ENCODE results near the gene CSH2.
"Not testable (repeated sequence)": the region's sequence is repeated elsewhere in the genome, so short reads cannot be mapped to it uniquely, and the experiment has no call there.

CSH2 gene

GRCh38 chr17:63907161-63907778 lies 33.8 kb upstream of the CSH2 start:
- not testable (repeated sequence) for H3K27ac Mint-ChIP-seq, DNase-seq, H3K9me3 Mint-ChIP-seq, H3K4me3 Mint-ChIP-seq, H3K27me3 Mint-ChIP-seq
- peak; percentile 80 for ATAC-seq
- peaks cover 20% of the 10 kb centered on the region for H3K4me1 Mint-ChIP-seq

- H3K4me1 Mint-ChIP-seq = peaks cover 12% of the 10 kb centered on the region
- not testable (repeated sequence) for DNase-seq, H3K9me3 Mint-ChIP-seq, H3K4me3 Mint-ChIP-seq, ATAC-seq, H3K27ac Mint-ChIP-seq, H3K27me3 Mint-ChIP-seq
These were observed 31.3 kb upstream of the CSH2 start for GRCh38 chr17:63904796-63905195.

GRCh38 chr17:63903787-63904201 lies 30.3 kb upstream of the CSH2 start:
- not testable (repeated sequence) for H3K27ac Mint-ChIP-seq, H3K9me3 Mint-ChIP-seq, DNase-seq, H3K27me3 Mint-ChIP-seq, H3K4me3 Mint-ChIP-seq
- peak; percentile 47 for ATAC-seq
- peaks cover 22% of the 10 kb centered on the region for H3K4me1 Mint-ChIP-seq

DNA sequence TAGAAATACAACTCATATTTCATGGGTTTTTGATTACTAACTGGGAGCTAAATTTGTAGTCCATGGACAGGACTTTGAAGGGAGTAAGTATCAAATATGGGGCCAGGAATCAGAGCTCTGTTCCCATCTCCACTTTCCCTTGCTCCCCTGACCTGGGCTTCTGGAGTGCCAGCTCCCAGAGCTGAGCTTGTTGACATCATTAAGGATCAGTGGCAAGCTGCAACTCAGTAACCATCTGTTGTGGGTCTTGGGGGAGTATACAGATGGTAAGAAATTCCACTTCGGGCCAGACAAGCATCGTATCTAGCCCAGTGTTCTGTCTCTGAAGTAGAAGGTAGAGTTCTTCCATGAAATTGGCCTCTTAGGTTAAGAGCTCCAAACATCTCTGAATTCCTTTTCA lies 28.5 kb upstream of the CSH2 start:
- not testable (repeated sequence) for H3K27me3 Mint-ChIP-seq, DNase-seq, H3K27ac Mint-ChIP-seq, H3K9me3 Mint-ChIP-seq, ATAC-seq, H3K4me3 Mint-ChIP-seq
- H3K4me1 Mint-ChIP-seq = peaks cover 32% of the 10 kb centered on the region

DNA sequence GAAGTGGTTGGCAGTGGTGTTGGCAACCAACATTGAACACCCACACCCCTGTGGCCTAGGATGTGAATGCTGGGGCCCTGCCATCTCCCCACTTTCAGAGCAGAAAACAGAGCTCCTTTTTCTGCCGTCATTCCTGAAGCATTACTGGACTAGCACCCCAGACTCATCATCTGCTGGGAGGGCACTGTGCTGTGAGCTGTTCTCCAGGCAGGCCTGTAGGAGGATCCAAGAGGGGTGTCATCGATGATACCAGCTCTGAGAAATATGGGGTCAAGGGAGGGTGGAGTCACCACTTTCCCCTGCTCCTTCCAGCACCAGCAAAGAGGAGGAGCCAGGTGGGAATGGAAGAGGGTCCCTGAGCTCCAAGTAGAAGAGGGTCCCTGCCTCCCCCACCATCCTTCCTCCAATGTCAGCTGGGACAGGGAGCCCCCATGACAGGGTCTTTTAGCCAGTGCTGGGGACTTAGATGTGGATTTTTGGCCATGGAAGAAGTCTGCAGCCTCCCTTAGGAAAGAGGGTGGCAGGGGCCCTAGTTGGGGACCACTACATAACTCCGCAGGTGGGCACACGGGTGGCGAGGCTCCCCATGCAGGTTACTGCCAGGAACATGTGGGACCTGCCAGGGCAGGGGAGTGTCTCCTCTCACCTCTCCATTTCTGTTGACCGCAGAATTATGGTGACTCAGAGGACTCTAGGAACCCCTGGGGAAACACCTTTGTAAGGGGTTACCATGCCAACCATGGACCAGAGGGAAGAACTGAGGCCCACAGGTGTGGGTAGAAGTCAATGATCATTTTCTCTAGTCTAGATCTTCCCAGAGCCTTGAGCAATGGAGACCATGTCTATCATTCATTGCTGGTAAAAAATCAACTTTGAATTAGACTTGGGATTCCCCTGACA lies 25.7 kb upstream of the CSH2 start:
- H3K4me1 Mint-ChIP-seq = peaks cover 32% of the 10 kb centered on the region
- H3K4me3 Mint-ChIP-seq, H3K9me3 Mint-ChIP-seq, H3K27me3 Mint-ChIP-seq, H3K27ac Mint-ChIP-seq: not testable (repeated sequence)
- DNase-seq (peak; percentile 32 to 53), ATAC-seq (peak; percentile 90)

DNA sequence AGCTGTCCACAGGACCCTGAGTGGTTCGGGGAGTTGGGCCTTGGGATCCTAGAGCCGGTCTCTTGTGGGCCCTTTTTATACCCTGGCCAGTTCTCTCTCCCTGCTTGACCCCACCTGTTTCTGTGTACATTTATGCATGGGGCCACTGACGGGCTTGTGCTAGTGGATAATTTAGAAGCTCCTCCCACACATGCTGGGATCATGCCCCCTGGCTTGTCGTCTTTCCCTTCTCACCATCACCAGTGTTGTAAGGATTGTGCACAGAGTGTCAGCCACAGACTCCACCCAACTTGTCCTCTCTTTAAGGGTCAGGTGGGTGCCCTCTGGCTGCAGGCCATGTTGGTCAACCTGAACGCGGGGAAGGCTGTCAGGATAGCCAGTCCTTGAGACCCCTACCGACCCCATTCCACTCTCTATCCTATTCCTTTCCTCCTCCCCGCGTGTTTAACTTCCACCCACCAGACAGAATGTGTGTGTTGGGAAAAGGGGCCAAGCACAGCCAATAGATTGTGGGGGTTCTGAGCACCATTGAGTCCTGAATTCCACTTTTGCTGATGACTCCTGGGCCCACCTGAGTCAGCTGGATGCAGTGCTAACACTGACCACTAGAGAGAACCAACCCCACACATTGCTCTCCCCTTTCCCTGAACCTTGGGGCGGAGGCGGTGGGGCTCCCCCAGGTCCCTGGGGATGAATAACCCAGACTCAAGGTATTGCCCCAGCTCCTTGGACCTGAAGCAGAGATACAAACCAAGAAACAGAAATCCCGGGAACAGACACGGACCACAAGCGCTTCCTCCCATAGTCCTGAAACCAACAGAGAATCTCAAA lies 23.3 kb upstream of the CSH2 start, which contains the start of gene CSH1:
CSH1 (minus strand) TSS at position 51 of the 831 bp plus-strand sequence. CDS start 63 bp downstream, outside the sequence.
- not testable (repeated sequence) for H3K27ac Mint-ChIP-seq, ATAC-seq, H3K4me3 Mint-ChIP-seq, DNase-seq, H3K9me3 Mint-ChIP-seq, H3K27me3 Mint-ChIP-seq
- peaks cover 23% of the 10 kb centered on the region for H3K4me1 Mint-ChIP-seq

DNA sequence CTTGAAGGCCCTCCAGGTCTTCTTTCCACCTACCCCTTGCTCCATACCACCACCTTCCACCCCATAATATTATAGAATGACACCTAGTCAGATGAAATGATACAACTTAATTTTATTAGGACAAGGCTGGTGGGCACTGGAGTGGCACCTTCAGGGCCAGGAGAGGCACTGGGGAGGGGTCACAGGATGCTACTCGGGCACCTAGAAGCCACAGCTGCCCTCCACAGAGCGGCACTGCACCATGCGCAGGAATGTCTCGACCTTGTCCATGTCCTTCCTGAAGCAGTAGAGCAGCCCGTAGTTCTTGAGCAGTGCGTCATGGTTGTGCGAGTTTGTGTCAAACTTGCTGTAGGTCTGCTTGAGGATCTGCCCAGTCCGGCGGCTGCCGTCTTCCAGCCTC lies 21.3 kb upstream of the CSH2 start:
- not testable (repeated sequence) for ATAC-seq, H3K27ac Mint-ChIP-seq, H3K27me3 Mint-ChIP-seq, DNase-seq, H3K4me3 Mint-ChIP-seq, H3K9me3 Mint-ChIP-seq
- H3K4me1 Mint-ChIP-seq = peaks cover 20% of the 10 kb centered on the region

DNA sequence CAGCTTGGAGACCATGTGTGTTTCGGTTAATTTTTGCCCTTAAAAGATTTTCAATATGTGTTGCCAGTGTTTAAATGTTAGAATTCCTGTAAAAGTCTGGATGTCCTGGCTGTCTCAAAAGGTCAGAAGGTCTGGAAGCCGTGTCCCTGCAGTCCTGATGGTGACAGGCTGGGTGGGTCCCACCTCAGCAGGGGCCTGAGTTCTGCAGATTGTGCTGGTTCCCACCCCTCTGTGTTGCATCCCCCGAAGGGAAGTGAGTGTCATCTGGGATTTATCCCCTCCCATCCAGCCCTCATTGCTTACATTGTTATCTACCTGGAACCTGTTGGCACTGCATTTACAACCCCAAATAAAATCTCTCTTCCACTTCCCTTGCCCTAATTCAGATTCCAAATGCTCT lies 20.5 kb upstream of the CSH2 start:
- ATAC-seq, DNase-seq, H3K4me3 Mint-ChIP-seq, H3K27me3 Mint-ChIP-seq, H3K9me3 Mint-ChIP-seq, H3K27ac Mint-ChIP-seq: not testable (repeated sequence)
- H3K4me1 Mint-ChIP-seq = peaks cover 15% of the 10 kb centered on the region

DNA sequence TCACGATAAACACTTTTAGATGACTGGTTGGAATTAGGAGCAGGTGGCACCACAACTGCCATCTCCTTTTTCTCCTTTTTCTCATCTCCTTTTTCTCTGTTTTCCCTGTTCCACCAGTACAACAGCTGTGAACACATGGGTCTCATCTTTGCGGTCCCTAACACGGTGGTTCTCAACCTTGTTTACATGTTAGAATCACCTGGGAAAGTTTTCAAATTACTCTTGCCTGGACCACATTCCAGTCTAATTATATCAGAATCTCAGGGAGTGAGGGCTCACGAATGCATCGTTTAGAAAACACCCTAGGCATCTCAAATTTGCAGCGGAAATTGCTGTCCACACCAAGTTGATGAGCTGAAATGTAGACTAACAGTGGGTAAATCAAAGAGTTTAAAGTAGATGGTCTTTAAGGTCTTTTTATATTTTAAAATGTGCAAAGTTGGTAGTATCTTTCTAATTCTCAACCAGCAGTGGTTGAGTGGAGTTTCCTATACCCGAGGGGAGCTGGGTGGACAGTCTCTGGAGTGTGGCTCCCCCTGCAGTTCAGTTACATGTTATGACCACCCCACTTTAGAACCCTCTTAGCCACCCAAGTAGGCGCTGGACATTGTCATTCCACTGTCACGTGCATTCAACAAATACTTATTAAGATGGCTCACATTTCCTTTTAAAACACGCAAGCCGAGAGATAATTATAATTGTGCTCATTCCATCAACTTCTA lies 19.0 kb upstream of the CSH2 start:
- H3K27me3 Mint-ChIP-seq, H3K9me3 Mint-ChIP-seq, H3K4me1 Mint-ChIP-seq: not testable (repeated sequence)

DNA sequence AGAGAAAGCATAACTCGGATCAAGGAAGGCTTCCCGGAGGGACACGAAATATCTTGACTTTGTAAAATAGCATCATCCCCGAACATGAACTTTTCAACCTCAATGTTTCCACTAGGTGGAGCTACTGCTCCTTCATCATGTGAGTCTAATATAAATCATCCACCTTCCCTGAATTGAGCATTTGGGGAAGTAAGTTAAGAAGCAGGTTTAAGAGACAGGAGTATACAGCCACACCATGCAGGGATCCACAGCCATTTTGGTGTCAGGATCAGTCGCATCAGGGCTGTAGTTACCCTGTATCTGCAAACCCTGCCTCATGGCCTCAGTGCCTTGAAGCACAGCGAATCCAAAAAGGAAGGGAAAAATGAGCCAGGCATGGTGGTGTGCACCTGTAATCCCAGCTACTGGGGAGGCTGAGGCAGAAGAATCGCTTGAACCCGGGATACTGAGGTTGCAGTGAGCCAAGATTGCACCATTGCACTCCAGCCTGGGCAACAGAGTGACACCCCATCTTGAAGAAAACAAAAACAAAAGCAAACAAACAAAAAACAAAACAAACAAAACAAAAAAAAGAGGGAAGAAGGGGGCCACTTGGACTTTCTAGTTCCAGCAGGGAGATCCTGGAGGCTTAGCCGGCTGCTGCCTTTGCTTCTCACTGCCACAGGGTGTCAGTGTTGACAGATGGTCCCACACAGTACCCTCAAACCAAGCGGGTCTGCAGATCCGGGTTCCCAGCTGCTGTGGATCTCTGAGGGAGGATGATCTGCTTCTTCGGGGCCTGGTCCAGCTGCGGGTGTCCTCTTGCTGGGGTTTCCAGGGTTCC lies 15.8 kb upstream of the CSH2 start:
- not testable (repeated sequence) for H3K4me1 Mint-ChIP-seq, DNase-seq, H3K9me3 Mint-ChIP-seq, H3K27me3 Mint-ChIP-seq, H3K4me3 Mint-ChIP-seq, H3K27ac Mint-ChIP-seq
- peak; percentile 71 for ATAC-seq

More for the DNA sequence above, 19.0 kb upstream of the CSH2 start:
- H3K4me3 Mint-ChIP-seq, DNase-seq, H3K27ac Mint-ChIP-seq, ATAC-seq: not testable (repeated sequence)

- not testable (repeated sequence) for H3K4me3 Mint-ChIP-seq, DNase-seq, ATAC-seq, H3K9me3 Mint-ChIP-seq, H3K27me3 Mint-ChIP-seq, H3K27ac Mint-ChIP-seq
- H3K4me1 Mint-ChIP-seq = peaks cover 11% of the 10 kb centered on the region
These were observed 11.6 kb upstream of the CSH2 start for GRCh38 chr17:63885119-63885518.

DNA sequence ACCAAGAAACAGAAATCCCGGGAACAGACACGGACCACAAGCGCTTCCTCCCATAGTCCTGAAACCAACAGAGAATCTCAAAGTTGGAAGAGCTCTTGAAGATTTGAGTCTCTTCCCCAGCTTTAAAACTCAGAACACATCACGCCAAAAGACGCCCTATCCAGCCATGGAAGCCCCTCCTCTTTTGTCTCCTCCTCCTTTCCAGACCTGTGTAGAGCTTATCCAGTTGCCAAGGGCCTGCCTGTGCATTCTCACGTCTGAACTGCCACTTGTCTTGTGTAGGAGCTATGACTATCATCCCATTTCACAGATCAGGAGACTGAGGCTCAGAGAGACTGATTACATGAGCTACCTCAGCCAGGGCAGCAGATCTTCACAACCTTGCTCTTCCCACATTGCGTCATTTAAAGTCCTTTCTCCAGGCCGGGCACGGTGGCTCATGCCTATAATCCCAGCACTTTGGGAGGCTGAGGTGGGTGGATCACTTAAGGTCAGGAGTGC lies 9.2 kb upstream of the CSH2 start:
- H3K27ac Mint-ChIP-seq = peak overlapping the region in 1 of 2 donors; percentile 67

DNA sequence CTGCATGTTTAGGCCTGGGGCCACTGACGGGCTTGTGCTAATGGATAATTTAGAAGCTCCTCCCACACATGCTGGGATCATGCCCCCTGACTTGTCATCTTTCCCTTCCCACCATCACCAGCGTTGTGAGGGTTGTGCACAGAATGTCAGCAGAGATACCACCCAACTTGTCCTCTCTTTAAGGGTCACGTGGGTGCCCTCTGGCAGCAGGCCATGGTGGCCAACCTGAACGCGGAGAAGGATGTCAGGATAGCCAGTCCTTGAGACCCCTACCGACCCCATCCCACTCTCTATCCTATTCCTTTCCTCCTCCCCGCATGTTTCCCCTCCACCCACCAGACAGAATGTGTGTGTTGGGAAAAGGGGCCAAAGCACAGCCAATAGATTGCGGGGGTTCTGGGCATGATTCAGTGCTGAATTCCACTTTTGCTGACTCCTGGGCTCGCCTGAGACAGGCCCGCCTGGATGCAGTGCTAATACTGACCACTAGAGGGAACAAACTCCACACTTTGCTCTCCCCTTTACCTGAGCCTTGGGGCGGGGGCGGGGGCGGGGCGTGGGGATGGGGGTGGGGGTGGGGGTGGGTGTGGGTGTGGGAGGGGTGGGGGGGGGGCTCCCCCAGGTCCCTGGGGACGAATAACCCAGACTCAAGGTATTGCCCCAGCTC lies 8.6 kb upstream of the CSH2 start, which contains the start of gene GH2:
GH2 (minus strand) TSS at position 10 of the 667 bp plus-strand sequence. CDS start 143 bp downstream, outside the sequence.
- H3K4me3 Mint-ChIP-seq = no peak within 1 kb of the TSS
- no peaks in the 10 kb centered on the region for H3K27me3 Mint-ChIP-seq
- ATAC-seq (peak; percentile 87), DNase-seq (peak; percentile 50 to 58)
- peaks cover 6% of the 10 kb centered on the region for H3K4me1 Mint-ChIP-seq
- no peaks in the 10 kb centered on the region for H3K9me3 Mint-ChIP-seq
- no peak within 1 kb of the TSS for H3K27ac Mint-ChIP-seq

More for the DNA sequence above, 9.2 kb upstream of the CSH2 start:
- H3K27me3 Mint-ChIP-seq, H3K4me1 Mint-ChIP-seq, ATAC-seq, H3K4me3 Mint-ChIP-seq, DNase-seq, H3K9me3 Mint-ChIP-seq: not testable (repeated sequence)
